ENCODE data around the gene EP400. TPM values are rescaled to one million over a fixed set of nuclear protein-coding genes. Genes with fewer than 3 reads are reported as not detected.
"Not testable (repeated sequence)": the region's sequence is repeated elsewhere in the genome, so short reads cannot be mapped to it uniquely, and the experiment has no call there.

Gene EP400
- total RNA-seq, 1 donor from 2014 or later = 66.5 TPM

DNA sequence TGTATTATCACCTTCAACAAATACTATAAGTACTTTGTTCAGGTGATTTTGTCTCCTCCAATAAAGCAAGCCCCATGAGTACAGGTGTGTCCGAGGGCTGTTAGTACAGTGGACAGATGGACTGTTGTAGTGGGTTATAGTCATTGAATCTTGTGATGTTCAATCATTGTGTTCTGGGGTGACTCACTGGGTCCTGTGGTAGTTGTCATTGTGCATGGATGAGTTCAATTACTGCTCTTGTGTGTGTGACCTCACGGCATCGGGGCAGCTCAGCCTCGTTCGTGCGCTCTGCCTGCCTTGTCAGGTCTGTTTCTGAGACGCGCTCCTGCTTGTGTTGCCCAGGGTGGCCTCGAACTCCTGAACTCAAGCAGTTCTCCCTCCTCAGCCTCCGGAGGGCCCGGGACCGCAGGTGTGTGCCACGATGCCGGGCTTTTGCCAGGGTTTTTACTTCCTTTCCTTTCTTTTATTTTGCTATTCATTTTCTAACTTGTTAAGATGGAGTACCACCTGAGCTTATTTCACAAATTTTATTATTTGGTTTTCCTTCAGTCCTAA lies 122.2 kb downstream of the EP400 start:
- no peak overlapping the region for H3K27ac Mint-ChIP-seq
- intact Hi-C loops (cut with micrococcal nuclease) = no loop called here
- H3K9me3 Mint-ChIP-seq = no peaks in the 10 kb centered on the region

DNA sequence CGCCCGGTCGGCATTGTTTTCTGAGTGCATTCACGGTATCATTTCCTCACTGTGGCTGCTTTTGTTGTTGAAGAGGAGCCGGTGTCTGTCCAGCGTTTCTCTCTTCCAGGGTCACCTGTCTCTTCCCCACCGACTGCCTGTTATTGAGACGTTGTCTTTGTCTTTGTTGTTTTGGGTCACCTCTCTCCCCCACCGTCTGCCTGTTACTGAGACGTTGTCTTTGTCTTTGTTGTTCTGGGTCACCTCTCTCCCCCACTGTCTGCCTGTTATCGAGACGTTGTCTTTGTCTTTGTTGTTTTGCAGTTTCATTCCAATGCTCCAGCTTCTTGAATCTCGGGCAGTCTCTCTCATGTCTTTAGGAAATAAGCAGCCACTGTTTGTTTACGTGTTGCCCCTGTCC lies 124.5 kb downstream of the EP400 start:
- Mint-ChIP-seq H3K4me1 (peaks cover 9% of the 10 kb centered on the region), H3K9me3 (no peaks in the 10 kb centered on the region), H3K27ac (peak overlapping the region; percentile 4), H3K36me3 (ENCODE audit: low read depth) (peaks cover 60% of the 10 kb centered on the region), H3K4me3 (no peak overlapping the region), H3K27me3 (no peaks in the 10 kb centered on the region)
- intact Hi-C loops (cut with micrococcal nuclease) = no loop called here
- DNase-seq = no peak

More for the DNA sequence above, 122.2 kb downstream of the EP400 start:
- H3K4me1 Mint-ChIP-seq = peaks cover 12% of the 10 kb centered on the region
- H3K36me3 Mint-ChIP-seq (ENCODE audit: low read depth) = peaks cover 53% of the 10 kb centered on the region
- no peaks in the 10 kb centered on the region for H3K27me3 Mint-ChIP-seq
- H3K4me3 Mint-ChIP-seq = no peak overlapping the region
- DNase-seq = no peak

DNA sequence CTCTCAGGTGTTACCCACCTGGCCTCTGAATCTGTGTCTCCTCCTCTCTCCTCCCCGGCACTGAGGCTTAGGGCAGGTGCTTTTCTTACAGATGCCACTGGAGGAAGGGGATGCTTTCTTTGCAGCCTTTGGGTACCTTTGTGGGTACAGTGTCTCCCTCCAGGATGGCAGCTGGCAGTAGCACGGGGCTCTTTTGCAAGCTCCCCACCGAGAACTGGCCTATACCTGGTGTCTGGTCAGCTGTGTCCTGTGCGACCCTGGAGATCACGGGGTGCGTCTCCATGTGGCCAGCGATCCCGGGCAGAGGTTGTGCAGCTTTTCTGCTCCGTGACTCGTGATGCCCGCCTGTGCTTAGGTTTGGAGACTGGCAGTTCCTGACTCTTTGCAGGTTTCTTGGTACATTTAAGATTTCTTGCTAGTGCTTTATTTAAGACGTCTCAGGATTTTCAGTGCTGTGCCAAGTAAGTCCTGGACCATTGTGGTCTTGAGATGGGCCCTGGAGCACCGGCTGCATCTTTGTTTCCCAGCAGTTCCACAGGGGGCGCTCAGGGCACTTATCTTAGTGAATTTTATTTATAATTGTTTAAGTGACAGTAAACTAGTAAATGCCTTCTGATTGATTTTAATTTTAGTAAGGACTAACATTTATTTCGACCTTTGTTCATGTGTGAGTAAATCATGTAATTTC lies 125.4 kb downstream of the EP400 start:
- H3K4me1 Mint-ChIP-seq = peaks cover 9% of the 10 kb centered on the region
- H3K27me3 Mint-ChIP-seq = no peaks in the 10 kb centered on the region
- H3K9me3 Mint-ChIP-seq = no peaks in the 10 kb centered on the region
- no peak for DNase-seq
- H3K36me3 Mint-ChIP-seq (ENCODE audit: low read depth) = peaks cover 61% of the 10 kb centered on the region
- H3K4me3 Mint-ChIP-seq = no peak overlapping the region
- intact Hi-C loops (cut with micrococcal nuclease) = no loop called here
- H3K27ac Mint-ChIP-seq = no peak overlapping the region

DNA sequence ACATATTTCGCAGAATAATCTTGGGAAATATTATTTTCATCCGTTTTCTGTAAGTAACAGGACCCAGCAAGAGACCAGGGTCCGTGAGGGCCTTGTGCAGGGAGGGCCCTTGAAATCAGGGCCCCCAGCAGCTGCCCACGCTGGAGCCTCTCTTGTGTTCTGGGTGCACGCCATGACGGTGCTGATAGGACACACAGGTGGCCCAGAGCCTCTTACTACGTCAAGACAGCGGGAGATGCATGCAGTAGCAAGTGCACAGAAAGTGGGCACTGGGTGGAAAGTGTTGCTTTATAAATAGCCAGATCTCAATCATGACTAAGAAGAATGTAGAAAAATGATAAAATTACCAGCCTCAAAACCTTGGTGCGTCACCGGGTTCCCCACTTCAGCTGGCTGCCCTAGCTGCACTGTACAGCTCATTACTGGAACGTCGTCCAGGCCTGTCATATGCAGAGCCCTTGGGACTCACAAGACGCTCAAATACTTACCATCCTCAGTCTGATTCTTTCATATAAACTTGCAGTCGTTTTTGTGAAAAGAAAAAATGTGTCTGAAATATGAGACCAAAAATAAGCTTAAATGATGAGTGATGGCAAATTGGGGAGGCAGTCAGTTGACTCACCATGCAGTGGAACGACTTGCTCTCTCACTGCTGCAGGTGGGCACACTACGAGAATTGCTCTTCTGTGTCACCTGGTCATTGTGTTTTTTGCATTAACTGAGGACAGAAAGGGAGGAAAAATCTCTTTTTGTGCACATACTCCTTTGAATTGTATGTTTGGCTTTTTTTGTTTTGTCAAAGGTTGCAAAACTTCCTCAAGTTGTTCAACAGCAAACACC lies 126.2 kb downstream of the EP400 start:
- H3K4me3 Mint-ChIP-seq = no peak overlapping the region
- peaks cover 7% of the 10 kb centered on the region for H3K4me1 Mint-ChIP-seq
- H3K27me3 Mint-ChIP-seq = no peaks in the 10 kb centered on the region
- no peak overlapping the region for H3K27ac Mint-ChIP-seq
- DNase-seq = no peak
- peaks cover 53% of the 10 kb centered on the region for H3K36me3 Mint-ChIP-seq (ENCODE audit: low read depth)
- intact Hi-C loops (cut with micrococcal nuclease) = no loop called here
- H3K9me3 Mint-ChIP-seq = no peaks in the 10 kb centered on the region

DNA sequence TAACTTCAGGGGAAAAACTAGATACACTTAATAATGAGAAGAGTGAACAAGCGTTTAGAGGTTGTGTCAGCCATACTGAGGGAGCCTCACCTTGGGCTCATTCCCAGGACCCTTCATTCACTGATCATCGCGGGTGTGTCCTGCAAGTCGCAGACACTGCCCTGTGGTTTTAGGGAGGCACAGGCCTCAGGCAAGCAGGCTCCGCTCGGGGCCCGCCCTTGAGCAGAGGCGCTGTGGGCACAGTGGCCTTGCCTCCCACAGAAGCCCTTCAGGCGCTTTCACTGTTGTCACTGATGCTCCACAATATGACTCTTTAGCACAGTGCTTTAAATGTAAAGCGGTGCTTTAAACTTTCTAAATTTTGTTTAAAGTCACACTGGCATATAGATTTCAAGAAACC lies 127.0 kb downstream of the EP400 start:
- H3K36me3 Mint-ChIP-seq (ENCODE audit: low read depth) = peaks cover 46% of the 10 kb centered on the region
- H3K4me1 Mint-ChIP-seq = peaks cover 6% of the 10 kb centered on the region
- intact Hi-C loops (cut with micrococcal nuclease) = no loop called here
- H3K9me3 Mint-ChIP-seq = no peaks in the 10 kb centered on the region
- H3K4me3 Mint-ChIP-seq = no peak overlapping the region
- no peak overlapping the region for H3K27ac Mint-ChIP-seq
- H3K27me3 Mint-ChIP-seq = no peaks in the 10 kb centered on the region
- no peak for DNase-seq

DNA sequence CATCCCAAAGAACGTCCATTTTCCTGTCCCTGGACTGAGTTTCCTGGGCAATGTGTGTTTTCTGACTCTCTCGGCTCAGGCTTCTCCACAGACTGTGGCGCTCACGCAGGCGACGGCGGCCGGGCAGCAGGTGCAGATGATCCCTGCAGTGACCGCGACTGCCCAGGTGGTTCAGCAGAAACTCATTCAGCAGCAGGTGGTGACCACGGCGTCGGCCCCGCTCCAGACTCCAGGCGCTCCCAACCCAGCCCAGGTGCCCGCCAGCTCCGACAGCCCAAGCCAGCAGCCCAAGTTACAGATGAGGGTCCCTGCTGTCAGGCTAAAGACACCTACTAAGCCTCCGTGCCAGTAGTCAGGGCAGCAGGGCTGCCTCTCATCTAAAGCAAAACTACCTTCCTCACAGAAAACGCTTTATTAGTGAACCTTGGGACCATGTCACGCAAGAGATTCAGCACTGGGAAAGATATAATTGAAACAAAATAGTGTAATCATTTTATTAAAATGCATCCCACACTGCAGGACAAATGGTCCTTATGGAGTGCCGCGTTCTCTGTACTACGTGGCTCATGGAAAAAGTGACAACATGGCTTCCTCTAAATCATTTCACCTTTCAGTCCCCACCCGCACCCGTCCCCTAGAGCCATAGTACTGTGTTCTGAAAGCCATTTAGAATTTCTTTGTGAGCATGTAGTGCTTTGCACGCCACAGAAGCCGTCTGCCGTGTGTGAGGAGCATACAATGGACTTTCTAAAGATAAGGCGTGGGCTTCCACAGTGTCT lies 127.8 kb downstream of the EP400 start:
- peaks cover 41% of the 10 kb centered on the region for H3K36me3 Mint-ChIP-seq (ENCODE audit: low read depth)
- DNase-seq = no peak
- H3K9me3 Mint-ChIP-seq = no peaks in the 10 kb centered on the region
- H3K27me3 Mint-ChIP-seq = no peaks in the 10 kb centered on the region
- H3K4me3 Mint-ChIP-seq = no peak overlapping the region
- peaks cover 5% of the 10 kb centered on the region for H3K4me1 Mint-ChIP-seq
- intact Hi-C loops (cut with micrococcal nuclease) = no loop called here
- H3K27ac Mint-ChIP-seq = no peak overlapping the region

DNA sequence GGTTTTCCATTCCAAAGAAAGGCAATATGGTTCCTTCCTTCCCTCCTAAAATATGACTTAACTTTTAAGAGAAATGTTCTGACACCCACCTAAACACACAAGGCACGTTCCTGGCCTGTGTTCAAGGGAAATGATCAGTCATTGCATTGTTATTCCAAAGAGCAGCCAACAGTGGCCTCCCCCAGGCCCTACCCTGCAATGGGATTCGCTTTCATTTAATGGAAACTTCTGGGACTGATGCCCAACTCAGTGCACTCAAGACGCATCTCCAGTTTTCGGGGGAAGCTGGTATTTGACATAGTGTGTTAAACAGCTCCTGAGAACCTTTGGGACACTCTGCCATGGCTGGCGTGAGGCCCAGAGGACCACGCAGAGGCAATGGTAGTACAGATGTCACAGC lies 128.4 kb downstream of the EP400 start:
- DNase-seq = no peak
- no peaks in the 10 kb centered on the region for H3K9me3 Mint-ChIP-seq
- H3K27me3 Mint-ChIP-seq = no peaks in the 10 kb centered on the region
- no peak overlapping the region for H3K4me3 Mint-ChIP-seq
- H3K27ac Mint-ChIP-seq = no peak overlapping the region
- H3K4me1 Mint-ChIP-seq = peaks cover 2% of the 10 kb centered on the region
- H3K36me3 Mint-ChIP-seq (ENCODE audit: low read depth) = peaks cover 38% of the 10 kb centered on the region
- intact Hi-C loops (cut with micrococcal nuclease) = no loop called here

DNA sequence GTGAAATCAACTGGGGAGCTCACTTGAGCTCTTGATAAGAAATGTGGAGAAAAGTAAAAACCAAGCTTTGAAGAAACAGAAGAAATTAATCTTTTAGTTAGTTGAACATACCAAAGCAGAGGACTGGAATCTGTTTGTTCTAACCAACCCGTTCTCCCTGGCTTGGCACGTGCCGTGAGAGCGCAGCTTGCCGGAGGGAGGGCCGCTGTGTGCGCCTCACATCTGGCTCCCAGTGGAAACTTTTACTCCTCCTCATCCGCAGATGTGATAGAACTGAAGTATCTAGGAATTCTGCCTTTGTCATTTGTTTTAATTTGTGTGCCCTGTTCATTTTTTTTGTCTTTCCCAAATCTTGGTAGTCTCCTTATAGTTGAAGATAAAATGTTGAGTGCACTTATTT lies 129.5 kb downstream of the EP400 start:
- Mint-ChIP-seq H3K9me3 (no peaks in the 10 kb centered on the region), H3K4me1 (peaks cover 8% of the 10 kb centered on the region), H3K27ac (no peak overlapping the region), H3K27me3 (no peaks in the 10 kb centered on the region), H3K4me3 (no peak overlapping the region), H3K36me3 (ENCODE audit: low read depth) (peaks cover 36% of the 10 kb centered on the region)
- intact Hi-C loops (cut with micrococcal nuclease) = no loop called here
- DNase-seq = no peak

DNA sequence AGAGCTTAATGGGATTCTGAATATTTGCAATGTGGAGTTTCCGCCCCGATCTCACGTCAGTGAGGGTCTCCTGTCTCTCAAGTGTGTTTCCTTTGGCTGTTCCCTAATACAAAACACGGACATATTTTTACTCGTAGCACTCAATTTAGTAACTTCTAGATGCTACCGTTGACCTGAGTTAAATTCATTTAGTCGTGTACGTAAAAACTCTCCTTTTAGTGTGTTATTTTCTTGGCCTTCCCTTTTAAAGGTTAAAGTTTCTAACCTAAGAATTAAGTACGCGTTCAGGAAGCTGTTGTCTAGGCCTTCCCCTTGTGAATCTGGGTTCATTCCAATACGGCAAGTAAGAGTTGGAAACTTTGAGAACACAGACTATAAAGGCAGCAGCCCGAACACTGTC lies 130.0 kb downstream of the EP400 start:
- no peak for DNase-seq
- H3K9me3 Mint-ChIP-seq = no peaks in the 10 kb centered on the region
- H3K27ac Mint-ChIP-seq = no peak overlapping the region
- intact Hi-C loops (cut with micrococcal nuclease) = no loop called here
- no peak overlapping the region for H3K4me3 Mint-ChIP-seq
- H3K36me3 Mint-ChIP-seq (ENCODE audit: low read depth) = peaks cover 31% of the 10 kb centered on the region
- no peaks in the 10 kb centered on the region for H3K27me3 Mint-ChIP-seq
- peaks cover 5% of the 10 kb centered on the region for H3K4me1 Mint-ChIP-seq

DNA sequence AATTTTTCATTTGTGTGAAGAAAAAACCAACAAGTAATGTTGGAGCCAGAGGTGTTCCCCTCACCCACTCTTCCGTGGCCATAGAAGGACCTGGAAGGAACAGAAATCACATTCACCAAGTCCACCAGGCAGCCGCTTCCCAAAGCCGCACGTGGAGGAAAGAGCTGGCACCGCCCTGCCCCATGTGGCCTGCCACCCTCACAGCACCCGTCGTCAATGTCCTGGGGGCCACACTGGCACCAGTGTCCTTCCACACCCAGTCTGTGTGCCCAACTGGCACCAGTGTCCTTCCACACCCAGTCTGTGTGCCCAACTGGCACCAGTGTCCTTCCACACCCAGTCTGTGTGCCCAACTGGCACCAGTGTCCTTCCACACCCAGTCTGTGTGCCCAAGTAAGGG lies 130.8 kb downstream of the EP400 start:
- H3K27ac Mint-ChIP-seq; H3K9me3 Mint-ChIP-seq; intact Hi-C loops (cut with micrococcal nuclease); H3K4me3 Mint-ChIP-seq; H3K27me3 Mint-ChIP-seq; DNase-seq: not testable (repeated sequence)
- Mint-ChIP-seq H3K36me3 (ENCODE audit: low read depth) (peaks cover 35% of the 10 kb centered on the region), H3K4me1 (peaks cover 13% of the 10 kb centered on the region)

DNA sequence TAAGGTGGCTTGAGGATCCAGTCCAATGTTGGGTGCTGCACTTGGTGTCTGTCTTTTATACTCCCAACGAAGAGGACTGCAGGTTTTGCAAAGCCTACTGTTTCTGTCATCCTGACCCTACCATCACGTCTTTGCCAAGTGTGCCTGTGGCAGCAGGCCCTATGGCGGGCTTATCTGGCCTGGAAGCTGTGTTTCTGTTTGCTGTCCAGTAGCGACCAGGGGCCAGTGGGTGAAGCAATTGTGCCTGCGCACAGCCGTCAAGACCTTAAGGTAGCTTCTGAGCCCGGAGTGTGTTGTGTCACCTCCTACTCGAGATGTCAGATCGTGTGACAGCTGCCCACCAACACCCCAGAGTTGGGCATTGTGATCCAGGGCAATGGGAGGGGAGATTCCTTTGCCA lies 131.7 kb downstream of the EP400 start:
- H3K9me3 Mint-ChIP-seq = no peaks in the 10 kb centered on the region
- intact Hi-C loops (cut with micrococcal nuclease) = no loop called here

DNA sequence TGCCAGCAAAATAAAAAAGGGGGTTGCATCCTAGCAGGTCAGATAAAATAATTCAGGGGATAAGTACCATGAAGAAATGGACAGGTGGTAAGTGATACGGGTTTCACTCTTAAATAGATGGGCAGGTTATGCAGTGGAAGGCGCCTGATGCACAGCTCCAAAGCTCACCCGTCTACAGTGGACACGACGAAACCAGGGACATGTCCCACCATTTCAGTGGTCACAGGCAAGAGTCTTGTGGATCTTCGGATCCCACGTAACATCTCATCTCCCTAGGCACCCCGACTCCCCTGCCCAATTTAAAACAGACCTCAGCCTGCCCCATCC lies 133.8 kb downstream of the EP400 start:
- intact Hi-C loops (cut with micrococcal nuclease) = no loop called here
- no peak for DNase-seq
- Mint-ChIP-seq H3K27ac (peak overlapping the region; percentile 98), H3K9me3 (no peaks in the 10 kb centered on the region), H3K27me3 (no peaks in the 10 kb centered on the region), H3K4me1 (peaks cover 22% of the 10 kb centered on the region), H3K4me3 (peak overlapping the region; percentile 98), H3K36me3 (ENCODE audit: low read depth) (peaks cover 24% of the 10 kb centered on the region)

More for the DNA sequence above, 131.7 kb downstream of the EP400 start:
- Mint-ChIP-seq H3K27ac (no peak overlapping the region), H3K4me1 (peaks cover 18% of the 10 kb centered on the region), H3K36me3 (ENCODE audit: low read depth) (peaks cover 32% of the 10 kb centered on the region), H3K27me3 (no peaks in the 10 kb centered on the region), H3K4me3 (no peak overlapping the region)
- no peak for DNase-seq

DNA sequence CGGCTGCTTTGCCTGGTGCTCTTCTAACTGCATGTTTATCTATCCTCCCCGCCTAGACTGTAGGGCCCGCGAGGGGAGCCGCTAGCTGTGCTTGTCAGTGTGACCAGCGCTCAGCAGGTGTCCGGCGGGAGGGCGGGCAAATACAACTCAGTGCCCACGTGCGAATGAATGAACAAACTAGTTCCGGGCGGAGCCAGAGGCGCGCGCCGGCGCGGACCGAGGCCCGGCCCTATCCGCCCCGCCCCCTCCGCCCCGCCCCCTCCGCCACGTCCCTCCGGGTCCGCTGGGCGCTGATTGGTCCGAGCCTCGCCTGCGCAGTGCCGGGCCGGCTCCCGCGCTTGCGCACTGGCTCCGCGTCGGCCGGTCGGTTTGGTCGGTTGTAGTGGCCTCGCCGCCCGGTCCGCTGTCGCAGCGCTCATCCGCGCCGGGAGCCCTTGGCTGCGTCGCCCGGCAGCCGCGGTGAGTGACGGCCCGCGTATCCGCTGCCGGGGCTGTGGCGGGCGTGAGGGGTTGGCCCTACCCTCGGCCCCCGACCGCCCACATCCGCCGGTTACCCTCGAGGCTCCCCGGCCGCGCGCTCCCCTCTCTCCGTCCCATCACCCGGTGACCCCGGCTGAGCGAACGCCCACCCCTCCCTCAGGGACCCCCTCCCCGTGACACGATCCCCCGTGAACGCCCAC lies 134.3 kb downstream of the EP400 start:
- intact Hi-C loops (cut with micrococcal nuclease) = loop anchor here (1.0 kb wide), 1 partner anchor 60 kb away; the partner anchor contains the start of genes DDX51 and NOC4L
- Mint-ChIP-seq H3K36me3 (ENCODE audit: low read depth) (peaks cover 24% of the 10 kb centered on the region), H3K27ac (peak overlapping the region; percentile 98), H3K9me3 (no peaks in the 10 kb centered on the region), H3K27me3 (no peaks in the 10 kb centered on the region), H3K4me1 (peaks cover 22% of the 10 kb centered on the region), H3K4me3 (peak overlapping the region; percentile 98)
- DNase-seq = peak; percentile 97

Measured in activated CD4-positive, alpha-beta T cell treated with anti-CD3 and anti-CD28 coated beads, Interleukin-2, amount 10 ng/mL, durations not matched to agents 24 days and 14 days (primary cell).